ENCODE measurements around the gene COL20A1.
"Not testable (repeated sequence)": the region's sequence is repeated elsewhere in the genome, so short reads cannot be mapped to it uniquely, and the experiment has no call there.

The COL20A1 gene

DNA sequence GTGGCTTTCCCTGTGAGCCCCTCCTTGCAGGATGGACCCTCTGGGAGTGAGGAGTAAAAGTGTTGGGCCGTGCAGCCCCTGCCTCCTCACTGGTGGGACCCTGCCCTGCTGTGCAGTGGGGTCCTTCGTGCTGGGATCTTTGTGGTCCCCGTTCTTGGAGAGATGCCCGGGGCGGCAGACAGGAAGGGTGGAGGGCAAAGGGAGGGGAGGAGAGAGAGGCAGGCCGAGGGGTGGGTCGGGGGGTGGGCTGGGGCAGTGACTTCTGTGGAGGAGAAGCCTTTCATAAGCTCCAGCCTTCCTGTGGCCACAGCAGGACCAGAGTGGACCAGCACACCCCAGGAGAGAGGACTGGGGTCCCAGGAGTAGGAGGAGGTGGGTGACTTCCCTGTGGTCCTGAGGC lies at the start of gene COL20A1:
Gene COL20A1 (plus strand): TSS at position 283 of the 400 bp plus-strand sequence. CDS start 1,922 bp downstream, outside the sequence.
- peaks cover 8% of the 10 kb centered on the region for H3K27me3 ChIP-seq (ENCODE audit: low read depth, low read length)
- no peak within 1 kb of the TSS for H3K27ac ChIP-seq (ENCODE audit: low read length)
- H3K4me1 ChIP-seq (ENCODE audit: control insufficient read depth in 1 of 2, insufficient read depth in 2 of 2, low read length in 2 of 2) = no peaks in the 10 kb centered on the region
- H3K36me3 ChIP-seq (ENCODE audit: control insufficient read depth in 1 of 2, insufficient read depth in 2 of 2, low read length in 2 of 2) = peaks cover 0 to 14% of the 10 kb centered on the region in 2 donors
- H3K4me3 ChIP-seq (ENCODE audit: low read depth in 1 of 2, low read length in 2 of 2) = no peak within 1 kb of the TSS
- no peaks in the 10 kb centered on the region for H3K9me3 ChIP-seq (ENCODE audit: control insufficient read depth in 1 of 2, low read length in 2 of 2)

- Histone ChIP-seq H3K4me3 (ENCODE audit: low read depth in 1 of 2, low read length in 2 of 2) (no peak overlapping the region), H3K27ac (ENCODE audit: low read length) (no peak overlapping the region), H3K9me3 (ENCODE audit: control insufficient read depth in 1 of 2, low read length in 2 of 2) (no peaks in the 10 kb centered on the region), H3K4me1 (ENCODE audit: control insufficient read depth in 1 of 2, insufficient read depth in 2 of 2, low read length in 2 of 2) (no peaks in the 10 kb centered on the region), H3K27me3 (ENCODE audit: low read depth, low read length) (peaks cover 6% of the 10 kb centered on the region), H3K36me3 (ENCODE audit: control insufficient read depth in 1 of 2, insufficient read depth in 2 of 2, low read length in 2 of 2) (no peaks in the 10 kb centered on the region)
Measured at GRCh38 chr20:63243604-63244247, 49.3 kb upstream of the COL20A1 start.

- H3K4me1 ChIP-seq (ENCODE audit: control insufficient read depth in 1 of 2, insufficient read depth in 2 of 2, low read length in 2 of 2) = no peaks in the 10 kb centered on the region
- H3K27me3 ChIP-seq (ENCODE audit: low read depth, low read length) = peaks cover 6% of the 10 kb centered on the region
- H3K4me3 ChIP-seq (ENCODE audit: low read depth in 1 of 2, low read length in 2 of 2) = no peak overlapping the region
Measured at GRCh38 chr20:63244468-63244867, 48.5 kb upstream of the COL20A1 start.

GRCh38 chr20:63246490-63247288 lies 46.3 kb upstream of the COL20A1 start:
- H3K9me3 ChIP-seq (ENCODE audit: control insufficient read depth in 1 of 2, low read length in 2 of 2) = no peaks in the 10 kb centered on the region
- H3K4me1 ChIP-seq (ENCODE audit: control insufficient read depth in 1 of 2, insufficient read depth in 2 of 2, low read length in 2 of 2) = no peaks in the 10 kb centered on the region
- no peak overlapping the region for H3K27ac ChIP-seq (ENCODE audit: low read length)
- H3K4me3 ChIP-seq (ENCODE audit: low read depth in 1 of 2, low read length in 2 of 2) = no peak overlapping the region
- H3K36me3 ChIP-seq (ENCODE audit: control insufficient read depth in 1 of 2, insufficient read depth in 2 of 2, low read length in 2 of 2) = no peaks in the 10 kb centered on the region
- H3K27me3 ChIP-seq (ENCODE audit: low read depth, low read length) = peaks cover 6% of the 10 kb centered on the region

More at GRCh38 chr20:63244468-63244867, 48.5 kb upstream of the COL20A1 start:
- Histone ChIP-seq H3K27ac (ENCODE audit: low read length) (no peak overlapping the region), H3K9me3 (ENCODE audit: control insufficient read depth in 1 of 2, low read length in 2 of 2) (no peaks in the 10 kb centered on the region), H3K36me3 (ENCODE audit: control insufficient read depth in 1 of 2, insufficient read depth in 2 of 2, low read length in 2 of 2) (no peaks in the 10 kb centered on the region)

GRCh38 chr20:63247671-63248228 lies 45.2 kb upstream of the COL20A1 start:
- Histone ChIP-seq H3K9me3 (ENCODE audit: control insufficient read depth in 1 of 2, low read length in 2 of 2) (no peaks in the 10 kb centered on the region), H3K27me3 (ENCODE audit: low read depth, low read length) (peaks cover 6% of the 10 kb centered on the region), H3K36me3 (ENCODE audit: control insufficient read depth in 1 of 2, insufficient read depth in 2 of 2, low read length in 2 of 2) (no peaks in the 10 kb centered on the region), H3K27ac (ENCODE audit: low read length) (no peak overlapping the region), H3K4me1 (ENCODE audit: control insufficient read depth in 1 of 2, insufficient read depth in 2 of 2, low read length in 2 of 2) (no peaks in the 10 kb centered on the region), H3K4me3 (ENCODE audit: low read depth in 1 of 2, low read length in 2 of 2) (no peak overlapping the region)

DNA sequence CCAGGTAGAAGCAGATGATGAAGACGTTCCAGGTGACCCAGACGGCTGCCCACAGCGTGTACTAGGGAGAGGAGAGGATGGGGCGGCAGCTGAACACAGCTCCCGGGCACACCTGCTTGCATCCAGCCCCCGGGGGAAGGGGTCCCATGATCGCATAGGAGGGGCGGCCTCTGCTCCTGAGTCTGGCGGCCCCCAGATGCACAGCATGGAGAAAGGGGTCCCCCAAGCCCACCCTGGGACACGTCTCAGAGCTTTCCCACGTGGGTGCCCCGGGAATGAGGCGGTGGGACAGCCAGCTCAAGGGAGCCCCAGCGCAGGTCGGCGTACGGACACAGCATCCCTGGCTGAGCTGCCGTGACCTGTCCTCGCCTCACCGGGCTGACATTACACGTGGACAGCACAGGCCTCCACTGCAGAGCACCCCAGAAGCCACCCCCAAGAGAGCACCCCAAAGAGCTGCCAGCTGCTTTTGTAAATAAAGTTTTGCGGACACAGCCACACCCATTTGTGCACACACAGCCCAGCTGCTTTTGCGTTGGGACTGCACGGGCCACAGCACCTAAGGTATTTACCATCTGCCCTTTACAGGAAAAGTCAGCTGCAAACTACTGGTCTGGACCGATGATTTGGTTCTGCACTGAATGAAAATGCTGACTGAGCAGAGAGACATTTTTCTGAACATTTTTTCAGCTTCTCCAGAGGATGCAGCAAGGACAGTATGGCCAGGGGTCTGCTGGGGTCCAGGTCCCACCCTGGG lies 44.0 kb upstream of the COL20A1 start:
- Histone ChIP-seq H3K36me3 (ENCODE audit: control insufficient read depth in 1 of 2, insufficient read depth in 2 of 2, low read length in 2 of 2) (no peaks in the 10 kb centered on the region), H3K9me3 (ENCODE audit: control insufficient read depth in 1 of 2, low read length in 2 of 2) (no peaks in the 10 kb centered on the region), H3K4me3 (ENCODE audit: low read depth in 1 of 2, low read length in 2 of 2) (no peak overlapping the region), H3K27ac (ENCODE audit: low read length) (no peak overlapping the region), H3K4me1 (ENCODE audit: control insufficient read depth in 1 of 2, insufficient read depth in 2 of 2, low read length in 2 of 2) (peaks cover 0 to 8% of the 10 kb centered on the region in 2 donors), H3K27me3 (ENCODE audit: low read depth, low read length) (peaks cover 6% of the 10 kb centered on the region)

- no peak overlapping the region for H3K27ac ChIP-seq (ENCODE audit: low read length)
- H3K27me3 ChIP-seq (ENCODE audit: low read depth, low read length) = peaks cover 9% of the 10 kb centered on the region
- H3K4me1 ChIP-seq (ENCODE audit: control insufficient read depth in 1 of 2, insufficient read depth in 2 of 2, low read length in 2 of 2) = peaks cover 0 to 14% of the 10 kb centered on the region in 2 donors
- no peaks in the 10 kb centered on the region for H3K36me3 ChIP-seq (ENCODE audit: control insufficient read depth in 1 of 2, insufficient read depth in 2 of 2, low read length in 2 of 2)
- H3K4me3 ChIP-seq (ENCODE audit: low read depth in 1 of 2, low read length in 2 of 2) = no peak overlapping the region
- no peaks in the 10 kb centered on the region for H3K9me3 ChIP-seq (ENCODE audit: control insufficient read depth in 1 of 2, low read length in 2 of 2)
Measured at GRCh38 chr20:63249891-63250290, 43.1 kb upstream of the COL20A1 start.

DNA sequence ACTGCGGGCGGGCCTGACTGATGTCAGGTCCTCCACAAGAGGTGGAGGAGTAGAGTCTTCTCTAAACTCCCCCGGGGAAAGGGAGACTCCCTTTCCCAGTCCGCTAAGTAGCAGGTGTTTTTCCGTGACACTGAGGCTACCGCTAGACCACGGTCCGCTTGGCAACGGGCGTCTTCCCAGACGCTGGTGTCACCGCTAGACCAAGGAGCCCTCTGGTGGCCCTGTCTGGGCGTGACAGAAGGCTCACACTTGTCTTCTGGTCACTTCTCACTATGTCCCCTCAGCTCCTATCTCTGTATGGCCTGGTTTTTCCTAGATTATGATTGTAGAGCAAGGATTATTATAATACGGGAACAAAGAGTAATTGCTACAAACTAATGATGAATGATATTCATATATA lies 41.6 kb upstream of the COL20A1 start:
- H3K4me3 ChIP-seq (ENCODE audit: low read depth in 1 of 2, low read length in 2 of 2); H3K9me3 ChIP-seq (ENCODE audit: control insufficient read depth in 1 of 2, low read length in 2 of 2); H3K36me3 ChIP-seq (ENCODE audit: control insufficient read depth in 1 of 2, insufficient read depth in 2 of 2, low read length in 2 of 2); H3K27ac ChIP-seq (ENCODE audit: low read length): not testable (repeated sequence)
- Histone ChIP-seq H3K4me1 (ENCODE audit: control insufficient read depth in 1 of 2, insufficient read depth in 2 of 2, low read length in 2 of 2) (peaks cover 0 to 14% of the 10 kb centered on the region in 2 donors), H3K27me3 (ENCODE audit: low read depth, low read length) (peaks cover 14% of the 10 kb centered on the region)

DNA sequence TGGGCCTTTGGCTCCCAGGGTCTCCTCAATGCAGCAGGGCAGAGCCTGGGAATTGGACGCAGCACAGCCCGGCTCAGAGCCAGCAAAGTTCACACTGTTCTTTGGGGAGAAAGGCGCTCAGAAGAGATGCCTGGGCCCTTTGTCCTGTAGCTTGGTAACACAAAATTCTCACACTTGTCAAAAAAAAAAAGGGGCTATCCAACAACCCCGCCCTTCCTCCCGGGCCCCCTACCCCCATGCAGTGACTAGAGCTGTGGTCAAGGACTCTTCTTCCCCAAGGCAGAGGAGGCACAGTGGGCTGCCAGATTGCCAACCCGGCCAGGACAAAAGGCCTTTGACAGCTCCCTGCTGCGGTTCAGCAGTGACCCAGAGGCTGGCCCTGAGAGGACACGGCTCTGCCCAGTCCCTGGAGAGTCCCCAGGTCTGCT lies 40.7 kb upstream of the COL20A1 start:
- Histone ChIP-seq H3K27ac (ENCODE audit: low read length) (no peak overlapping the region), H3K4me3 (ENCODE audit: low read depth in 1 of 2, low read length in 2 of 2) (no peak overlapping the region), H3K9me3 (ENCODE audit: control insufficient read depth in 1 of 2, low read length in 2 of 2) (no peaks in the 10 kb centered on the region)

DNA sequence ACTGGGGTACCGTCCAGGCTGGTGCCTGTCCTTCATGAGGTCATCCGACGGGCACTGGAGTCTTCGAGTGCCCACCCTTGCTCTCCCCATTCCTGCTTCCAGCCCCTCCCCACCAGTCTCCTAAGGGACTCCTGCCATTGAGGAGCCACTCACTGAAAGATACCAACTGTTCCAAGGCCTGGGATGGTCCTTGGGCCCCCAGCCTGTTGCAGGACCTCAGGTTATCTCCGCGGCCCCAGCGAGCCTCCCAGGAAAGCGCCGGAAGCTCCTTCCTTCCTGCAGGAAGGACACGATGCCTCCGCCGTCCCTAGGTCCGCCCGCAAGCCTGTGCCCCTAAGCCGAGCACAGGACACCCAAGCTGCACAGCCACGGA lies 39.9 kb upstream of the COL20A1 start:
- H3K27me3 ChIP-seq (ENCODE audit: low read depth, low read length) = peaks cover 8% of the 10 kb centered on the region
- H3K27ac ChIP-seq (ENCODE audit: low read length) = no peak overlapping the region
- peak overlapping the region in 1 of 2 donors; percentile 40 for H3K4me3 ChIP-seq (ENCODE audit: low read depth in 1 of 2, low read length in 2 of 2)
- H3K36me3 ChIP-seq (ENCODE audit: control insufficient read depth in 1 of 2, insufficient read depth in 2 of 2, low read length in 2 of 2) = no peaks in the 10 kb centered on the region
- peaks cover 0 to 14% of the 10 kb centered on the region in 2 donors for H3K4me1 ChIP-seq (ENCODE audit: control insufficient read depth in 1 of 2, insufficient read depth in 2 of 2, low read length in 2 of 2)
- no peaks in the 10 kb centered on the region for H3K9me3 ChIP-seq (ENCODE audit: control insufficient read depth in 1 of 2, low read length in 2 of 2)

More for the DNA sequence above, 40.7 kb upstream of the COL20A1 start:
- H3K27me3 ChIP-seq (ENCODE audit: low read depth, low read length) = peaks cover 9% of the 10 kb centered on the region
- no peaks in the 10 kb centered on the region for H3K36me3 ChIP-seq (ENCODE audit: control insufficient read depth in 1 of 2, insufficient read depth in 2 of 2, low read length in 2 of 2)
- H3K4me1 ChIP-seq (ENCODE audit: control insufficient read depth in 1 of 2, insufficient read depth in 2 of 2, low read length in 2 of 2) = peaks cover 0 to 14% of the 10 kb centered on the region in 2 donors

Data from muscle layer of duodenum (tissue), 2 donors.